Psoas muscle (tissue), 8 donors: ENCODE results near the gene COPS2. TPM values are rescaled to one million over a fixed set of nuclear protein-coding genes. Genes with fewer than 3 reads are reported as not detected.

Experiments
- ATAC-seq, 4 donors: fragments of 200-7000 bp; cut with Tn5 transposase; one replicate each; pipeline ENCODE4 v1.9.1; 2020; ENCODE audit warnings: moderate library complexity in 3 of 4, mild to moderate bottlenecking in 2 of 4
- DNase-seq, 2 donors: peaks; one replicate each; pipeline ENCODE4 v3.0.0-alpha.2; 2020
- H3K27ac ChIP-seq: fragments of 200-600 bp; one replicate; pipeline ENCODE4 v1.8.0; 2022
- H3K27me3 ChIP-seq, 3 donors: fragments of 200-600 bp in 1 of 3; one replicate each; pipeline versions ENCODE4 v1.6.1 to v1.8.0; 2013 to 2022; ENCODE audit warnings: low read length in 2 of 3, mild to moderate bottlenecking in 2 of 3, moderate library complexity in 1 of 3; ENCODE audit not compliant: insufficient read depth in 3 of 3
- H3K36me3 ChIP-seq, 2 donors: fragments of 200-600 bp in 1 of 2; one replicate each; pipeline versions ENCODE4 v1.6.1 to v1.8.0; 2013 to 2022; ENCODE audit warnings: low read depth in 1 of 2, mild to moderate bottlenecking in 1 of 2, moderate library complexity in 1 of 2; ENCODE audit not compliant: insufficient read depth in 1 of 2
- H3K4me1 ChIP-seq: fragments of 200-600 bp; one replicate; pipeline ENCODE4 v1.8.0; 2022
- H3K4me3 ChIP-seq: fragments of 200-600 bp; one replicate; pipeline ENCODE4 v1.8.0; 2022; ENCODE audit warnings: mild to moderate bottlenecking
- H3K9me3 ChIP-seq: fragments of 200-600 bp; one replicate; pipeline ENCODE4 v1.8.0; 2022
- WGBS, 3 donors: extraction: QIAGEN DNeasy Blood & Tissue Kit; methylation state at CpG; one replicate each; pipeline versions ENCODE4 v1.1.6 to v1.1.7; 2013; 5-methylcytosine and 5-hydroxymethylcytosine counted together
- intact Hi-C, 2 donors: fragments of 100-400 bp; cut with DNase I; formaldehyde crosslinking; loops; one replicate each; pipeline versions ENCODE4 v1.11.0 to v1.14.2; 2022
- polyA plus RNA-seq, 3 donors: library from polyadenylated mRNA; stranded (reverse); fragments of 200-250 nt; gene quantifications; one replicate each; pipeline ENCODE4 v1.2.3, GENCODE V29; 2013
- total RNA-seq, 4 donors: library from RNA; stranded (reverse); fragmentation: NEBNext Ultra II Directional in 2 of 4; extraction: Animal tissue kit (Norgen Biotek cat#: 25700) in 2 of 4; gene quantifications; one replicate each; pipeline versions ENCODE4 v1.2.1 to v1.2.4, GENCODE V29; 2021 to 2023
- TF ChIP-seq, protein P1 (sequence below): fragments of 200-600 bp; IDR thresholded peaks from one replicate; pipeline ENCODE4 v1.8.0; 2022; ENCODE audit warnings: antibody characterized with exemption
- donor health status: healthy with polysubstance abuse.
- donor health status: DM: no; HTN: no; CAD: no; lungs with moderate emphysema.
- donor health status: Bipolar disorder and iron deficiency.
- donor health status: healthy.
- donor health status: DM: yes; HTN: yes; CAD: no.
- donor health status: DM: no; HTN: no; CAD: no.
- donor health status: DM: no; HTN: no; CAD: no.
- donor health status: DM: yes; HTN: yes; CAD: no.

COPS2 gene
- total and polyA plus RNA-seq, 7 donors, result 95.6 to 243 (median 130) TPM

DNA sequence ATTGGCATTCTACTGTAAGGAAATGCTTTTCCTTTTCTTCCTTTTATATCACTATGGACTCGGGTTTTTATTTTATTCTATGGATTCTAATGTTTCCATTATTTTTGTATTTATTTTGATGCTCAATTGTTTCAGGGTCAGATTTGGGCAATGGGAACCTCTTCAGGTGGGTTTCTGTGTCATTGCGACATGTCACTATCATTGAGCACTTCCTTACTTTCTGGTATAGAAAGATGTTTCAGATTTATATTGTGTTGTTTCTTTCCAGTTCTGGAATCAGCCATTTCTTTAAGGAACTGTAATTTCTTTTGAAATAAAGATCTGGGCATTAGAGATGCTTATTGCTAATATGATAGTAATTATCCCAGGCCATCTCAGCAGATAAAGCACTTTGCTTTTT lies 36.5 kb upstream of the COPS2 start:
- Histone ChIP-seq H3K27ac (no peak overlapping the region), H3K36me3 (no peaks in the 10 kb centered on the region), H3K9me3 (no peaks in the 10 kb centered on the region), H3K4me1 (no peaks in the 10 kb centered on the region), H3K27me3 (no peaks in the 10 kb centered on the region), H3K4me3 (no peak overlapping the region)
- TF ChIP-seq, protein P1, sequence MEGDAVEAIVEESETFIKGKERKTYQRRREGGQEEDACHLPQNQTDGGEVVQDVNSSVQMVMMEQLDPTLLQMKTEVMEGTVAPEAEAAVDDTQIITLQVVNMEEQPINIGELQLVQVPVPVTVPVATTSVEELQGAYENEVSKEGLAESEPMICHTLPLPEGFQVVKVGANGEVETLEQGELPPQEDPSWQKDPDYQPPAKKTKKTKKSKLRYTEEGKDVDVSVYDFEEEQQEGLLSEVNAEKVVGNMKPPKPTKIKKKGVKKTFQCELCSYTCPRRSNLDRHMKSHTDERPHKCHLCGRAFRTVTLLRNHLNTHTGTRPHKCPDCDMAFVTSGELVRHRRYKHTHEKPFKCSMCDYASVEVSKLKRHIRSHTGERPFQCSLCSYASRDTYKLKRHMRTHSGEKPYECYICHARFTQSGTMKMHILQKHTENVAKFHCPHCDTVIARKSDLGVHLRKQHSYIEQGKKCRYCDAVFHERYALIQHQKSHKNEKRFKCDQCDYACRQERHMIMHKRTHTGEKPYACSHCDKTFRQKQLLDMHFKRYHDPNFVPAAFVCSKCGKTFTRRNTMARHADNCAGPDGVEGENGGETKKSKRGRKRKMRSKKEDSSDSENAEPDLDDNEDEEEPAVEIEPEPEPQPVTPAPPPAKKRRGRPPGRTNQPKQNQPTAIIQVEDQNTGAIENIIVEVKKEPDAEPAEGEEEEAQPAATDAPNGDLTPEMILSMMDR, result no peak
- intact Hi-C loops, result no loop called here
- ATAC-seq, result no peak
- 94 to 97% (median 95%) methylated on average over 2 of the region's 2 CpGs for WGBS, 3 donors
- DNase-seq, result no peak

- no peak for DNase-seq
- Histone ChIP-seq H3K36me3 (no peaks in the 10 kb centered on the region), H3K9me3 (no peaks in the 10 kb centered on the region), H3K27me3 (no peaks in the 10 kb centered on the region), H3K4me3 (no peak overlapping the region), H3K4me1 (no peaks in the 10 kb centered on the region), H3K27ac (no peak overlapping the region)
- TF ChIP-seq, protein P1, result no peak
- ATAC-seq, result no peak
- WGBS, 3 donors, result 74 to 83% (median 77%) methylated on average over 2 of the region's 2 CpGs
- intact Hi-C loops, result no loop called here
Measured at GRCh38 chr15:49190586-49190985, 35.2 kb upstream of the COPS2 start.

DNA sequence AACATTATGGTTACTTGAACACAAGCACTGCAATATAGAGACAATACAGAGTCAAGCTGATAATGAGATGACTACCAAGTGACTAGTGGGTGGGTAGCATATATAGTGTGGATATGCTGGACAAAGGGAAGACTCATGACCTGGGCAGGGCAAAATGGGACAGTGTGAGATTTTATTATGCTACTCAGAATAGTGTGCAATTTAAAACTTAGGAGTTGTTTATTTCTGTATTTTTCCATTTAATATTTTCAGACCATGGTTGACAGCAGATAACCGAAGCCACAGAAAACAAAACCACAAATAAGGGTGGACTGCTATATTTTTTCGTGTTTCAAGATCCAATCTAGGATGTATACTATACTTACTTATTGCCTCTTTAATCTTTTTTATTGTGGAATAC lies 34.2 kb upstream of the COPS2 start:
- intact Hi-C loops, result no loop called here
- 93 to 99% (median 97%) methylated on average over 2 of the region's 2 CpGs for WGBS, 3 donors
- Histone ChIP-seq H3K4me1 (no peaks in the 10 kb centered on the region), H3K4me3 (no peak overlapping the region), H3K27me3 (no peaks in the 10 kb centered on the region), H3K9me3 (no peaks in the 10 kb centered on the region), H3K36me3 (no peaks in the 10 kb centered on the region), H3K27ac (no peak overlapping the region)
- DNase-seq (no peak), ATAC-seq (no peak)
- TF ChIP-seq, protein P1, result no peak

- intact Hi-C loops, result no loop called here
- Histone ChIP-seq H3K36me3 (no peaks in the 10 kb centered on the region), H3K27me3 (no peaks in the 10 kb centered on the region), H3K9me3 (no peaks in the 10 kb centered on the region), H3K4me3 (no peak overlapping the region), H3K27ac (no peak overlapping the region), H3K4me1 (no peaks in the 10 kb centered on the region)
- TF ChIP-seq, protein P1, result no peak
- WGBS, 3 donors, result 96 to 99% (median 98%) methylated on average over 2 of the region's 2 CpGs
- ATAC-seq (no peak), DNase-seq (no peak)
Measured at GRCh38 chr15:49188933-49189332, 33.5 kb upstream of the COPS2 start.

DNA sequence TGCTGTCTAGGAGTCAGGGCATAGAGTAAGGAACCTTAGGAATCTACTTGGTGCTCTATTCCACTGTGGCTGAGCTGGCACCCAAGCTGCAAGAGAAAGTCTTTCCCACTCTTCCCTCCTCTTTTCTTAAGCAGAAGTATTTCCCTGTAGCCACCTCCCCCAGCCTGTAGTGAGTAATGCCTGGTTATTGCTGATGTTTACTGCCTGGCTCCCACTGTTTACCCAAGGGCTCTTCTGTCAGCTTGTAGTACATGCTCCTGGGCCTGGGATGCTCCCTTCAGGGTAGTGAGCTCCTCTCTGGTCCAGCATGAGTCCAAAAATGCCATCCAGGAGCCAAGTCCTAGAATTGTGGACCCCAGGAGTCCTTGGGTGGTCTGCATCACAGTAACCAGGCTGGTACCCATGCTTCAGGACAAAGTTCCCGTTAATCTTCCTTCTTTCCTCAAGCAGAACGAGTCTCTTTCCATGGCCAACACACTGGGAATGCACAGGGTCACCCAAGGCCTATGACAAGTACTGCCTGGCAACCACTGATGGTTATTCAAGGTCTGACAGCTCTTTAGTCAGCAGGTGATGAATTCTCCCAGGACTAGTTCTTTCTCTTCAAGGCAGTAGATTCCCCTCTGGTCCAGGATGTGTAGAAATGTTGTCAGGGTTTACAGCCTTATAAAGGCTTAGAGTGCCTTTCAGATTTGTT lies 32.3 kb upstream of the COPS2 start:
- TF ChIP-seq, protein P1, result no peak
- H3K36me3 ChIP-seq, result no peaks in the 10 kb centered on the region
- no peak for ATAC-seq
- no peaks in the 10 kb centered on the region for H3K27me3 ChIP-seq
- H3K27ac ChIP-seq, result no peak overlapping the region
- no peak overlapping the region for H3K4me3 ChIP-seq
- H3K4me1 ChIP-seq, result no peaks in the 10 kb centered on the region
- WGBS, 3 donors, result 77 to 79% (median 78%) methylated on average over 2 of the region's 2 CpGs
- no peak for DNase-seq
- no peaks in the 10 kb centered on the region for H3K9me3 ChIP-seq
- intact Hi-C loops, result no loop called here
